Measurements from ENCODE around the gene GJB3.

DNA sequence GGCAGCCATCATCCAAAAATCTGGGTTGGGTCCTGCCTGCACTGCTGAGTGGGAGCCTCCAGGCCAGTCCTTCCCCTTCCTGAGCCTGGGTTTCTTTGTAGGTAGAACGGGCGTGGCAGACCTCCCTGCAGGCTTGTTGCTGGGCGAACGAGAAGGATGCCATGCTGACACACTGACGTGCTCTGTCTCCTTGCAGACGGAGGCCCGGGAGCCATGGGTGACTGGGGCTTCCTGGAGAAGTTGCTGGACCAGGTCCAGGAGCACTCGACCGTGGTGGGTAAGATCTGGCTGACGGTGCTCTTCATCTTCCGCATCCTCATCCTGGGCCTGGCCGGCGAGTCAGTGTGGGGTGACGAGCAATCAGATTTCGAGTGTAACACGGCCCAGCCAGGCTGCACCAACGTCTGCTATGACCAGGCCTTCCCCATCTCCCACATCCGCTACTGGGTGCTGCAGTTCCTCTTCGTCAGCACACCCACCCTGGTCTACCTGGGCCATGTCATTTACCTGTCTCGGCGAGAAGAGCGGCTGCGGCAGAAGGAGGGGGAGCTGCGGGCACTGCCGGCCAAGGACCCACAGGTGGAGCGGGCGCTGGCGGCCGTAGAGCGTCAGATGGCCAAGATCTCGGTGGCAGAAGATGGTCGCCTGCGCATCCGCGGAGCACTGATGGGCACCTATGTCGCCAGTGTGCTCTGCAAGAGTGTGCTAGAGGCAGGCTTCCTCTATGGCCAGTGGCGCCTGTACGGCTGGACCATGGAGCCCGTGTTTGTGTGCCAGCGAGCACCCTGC lies 13.2 kb downstream of the GJB3 start:
- TF ChIP-seq, protein P1, sequence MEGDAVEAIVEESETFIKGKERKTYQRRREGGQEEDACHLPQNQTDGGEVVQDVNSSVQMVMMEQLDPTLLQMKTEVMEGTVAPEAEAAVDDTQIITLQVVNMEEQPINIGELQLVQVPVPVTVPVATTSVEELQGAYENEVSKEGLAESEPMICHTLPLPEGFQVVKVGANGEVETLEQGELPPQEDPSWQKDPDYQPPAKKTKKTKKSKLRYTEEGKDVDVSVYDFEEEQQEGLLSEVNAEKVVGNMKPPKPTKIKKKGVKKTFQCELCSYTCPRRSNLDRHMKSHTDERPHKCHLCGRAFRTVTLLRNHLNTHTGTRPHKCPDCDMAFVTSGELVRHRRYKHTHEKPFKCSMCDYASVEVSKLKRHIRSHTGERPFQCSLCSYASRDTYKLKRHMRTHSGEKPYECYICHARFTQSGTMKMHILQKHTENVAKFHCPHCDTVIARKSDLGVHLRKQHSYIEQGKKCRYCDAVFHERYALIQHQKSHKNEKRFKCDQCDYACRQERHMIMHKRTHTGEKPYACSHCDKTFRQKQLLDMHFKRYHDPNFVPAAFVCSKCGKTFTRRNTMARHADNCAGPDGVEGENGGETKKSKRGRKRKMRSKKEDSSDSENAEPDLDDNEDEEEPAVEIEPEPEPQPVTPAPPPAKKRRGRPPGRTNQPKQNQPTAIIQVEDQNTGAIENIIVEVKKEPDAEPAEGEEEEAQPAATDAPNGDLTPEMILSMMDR (IDR thresholded peaks at IDR 0.05), result no peak
- no peak for TF ChIP-seq EZH2 (IDR thresholded peaks at IDR 0.05; ENCODE audit: borderline replicate concordance, insufficient read depth, low read depth, low read length, poor library complexity, severe bottlenecking)
